Neural crest cell (in vitro differentiated cells): Measurements from ENCODE around the gene PPP1R9B. TPM values are rescaled to one million over a fixed set of nuclear protein-coding genes. Genes with fewer than 3 reads are reported as not detected.

Experiments used
- DNase-seq: peaks from one replicate; pipeline ENCODE4 v3.0.0; 2021; ENCODE audit warnings: low read depth, mixed read lengths, low spot score
- H3K27ac Mint-ChIP-seq: one replicate; pipeline ENCODE4 v1.8.0; 2021; ENCODE audit warnings: mild to moderate bottlenecking, mixed read lengths; ENCODE audit not compliant: unreplicated experiment
- H3K27me3 Mint-ChIP-seq: 2 replicates; pipeline ENCODE4 v1.8.0; 2021; ENCODE audit warnings: low read depth, mild to moderate bottlenecking, mixed read lengths
- H3K36me3 Mint-ChIP-seq: 2 replicates; pipeline ENCODE4 v1.8.0; 2021; ENCODE audit warnings: low read depth, mild to moderate bottlenecking, mixed read lengths
- H3K4me1 Mint-ChIP-seq: 2 replicates; pipeline ENCODE4 v1.8.0; 2021; ENCODE audit warnings: mixed read lengths
- H3K4me3 Mint-ChIP-seq: one replicate; pipeline ENCODE4 v1.8.0; 2021; ENCODE audit warnings: mild to moderate bottlenecking, mixed read lengths
- H3K9me3 Mint-ChIP-seq: 2 replicates; pipeline ENCODE4 v1.8.0; 2021; ENCODE audit warnings: mixed read lengths
- CTCF ChIP-seq: fragments of 200-600 bp; sonication (generic); conservative IDR thresholded peaks from 2 replicates; pipeline ENCODE4 v1.5.0; 2021; ENCODE audit warnings: antibody characterized with exemption, mild to moderate bottlenecking
- total RNA-seq: library from RNA; stranded (reverse); gene quantifications from 2 replicates; pipeline ENCODE4 v1.2.1, GENCODE V29; 2021

Gene PPP1R9B
- total RNA-seq, 1 donor from 2014 or later = 68.8 TPM

- H3K27me3 Mint-ChIP-seq = no peaks in the 10 kb centered on the region
- H3K27ac Mint-ChIP-seq = no peak overlapping the region
- H3K4me3 Mint-ChIP-seq = no peak overlapping the region
- DNase-seq = no peak
- no peaks in the 10 kb centered on the region for H3K9me3 Mint-ChIP-seq
- no peaks in the 10 kb centered on the region for H3K36me3 Mint-ChIP-seq
- peaks cover 15% of the 10 kb centered on the region for H3K4me1 Mint-ChIP-seq
- TF ChIP-seq CTCF = no peak
These were observed 43.9 kb downstream of the PPP1R9B start for GRCh38 chr17:50106393-50107131.

- peaks cover 9% of the 10 kb centered on the region for H3K4me1 Mint-ChIP-seq
- no peak for DNase-seq
- H3K27me3 Mint-ChIP-seq = no peaks in the 10 kb centered on the region
- no peaks in the 10 kb centered on the region for H3K9me3 Mint-ChIP-seq
- no peak overlapping the region for H3K4me3 Mint-ChIP-seq
- H3K36me3 Mint-ChIP-seq = no peaks in the 10 kb centered on the region
- no peak for TF ChIP-seq CTCF
- H3K27ac Mint-ChIP-seq = no peak overlapping the region
These were observed 44.7 kb downstream of the PPP1R9B start for GRCh38 chr17:50105811-50106210.

GRCh38 chr17:50103941-50104340 lies 46.5 kb downstream of the PPP1R9B start:
- no peaks in the 10 kb centered on the region for H3K9me3 Mint-ChIP-seq
- peaks cover 9% of the 10 kb centered on the region for H3K4me1 Mint-ChIP-seq
- H3K36me3 Mint-ChIP-seq = no peaks in the 10 kb centered on the region
- no peak for DNase-seq
- H3K4me3 Mint-ChIP-seq = no peak overlapping the region
- no peaks in the 10 kb centered on the region for H3K27me3 Mint-ChIP-seq
- TF ChIP-seq CTCF = no peak
- no peak overlapping the region for H3K27ac Mint-ChIP-seq

DNA sequence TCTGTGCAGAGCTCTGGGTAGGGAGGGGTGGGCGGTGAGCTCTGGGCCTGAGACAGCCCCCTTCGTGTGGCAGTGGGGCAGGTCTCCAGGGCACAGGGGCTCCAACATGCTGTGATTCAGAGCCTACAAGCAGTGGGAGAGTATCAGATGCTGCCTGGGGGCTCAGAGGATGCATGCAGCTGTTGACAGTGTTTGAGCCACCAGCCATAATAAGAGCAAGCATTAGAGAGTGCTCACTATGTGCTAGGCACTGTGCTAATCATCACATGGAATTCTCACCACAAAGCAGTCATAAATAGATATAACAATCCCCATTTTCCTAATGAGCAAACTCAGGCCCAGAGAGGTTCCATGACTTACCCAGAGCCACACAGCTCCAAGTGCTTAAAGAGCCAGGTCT lies 47.2 kb downstream of the PPP1R9B start:
- no peak overlapping the region for H3K4me3 Mint-ChIP-seq
- peaks cover 9% of the 10 kb centered on the region for H3K4me1 Mint-ChIP-seq
- no peaks in the 10 kb centered on the region for H3K36me3 Mint-ChIP-seq
- no peak for DNase-seq
- H3K9me3 Mint-ChIP-seq = no peaks in the 10 kb centered on the region
- H3K27ac Mint-ChIP-seq = no peak overlapping the region
- TF ChIP-seq CTCF = no peak
- H3K27me3 Mint-ChIP-seq = no peaks in the 10 kb centered on the region

DNA sequence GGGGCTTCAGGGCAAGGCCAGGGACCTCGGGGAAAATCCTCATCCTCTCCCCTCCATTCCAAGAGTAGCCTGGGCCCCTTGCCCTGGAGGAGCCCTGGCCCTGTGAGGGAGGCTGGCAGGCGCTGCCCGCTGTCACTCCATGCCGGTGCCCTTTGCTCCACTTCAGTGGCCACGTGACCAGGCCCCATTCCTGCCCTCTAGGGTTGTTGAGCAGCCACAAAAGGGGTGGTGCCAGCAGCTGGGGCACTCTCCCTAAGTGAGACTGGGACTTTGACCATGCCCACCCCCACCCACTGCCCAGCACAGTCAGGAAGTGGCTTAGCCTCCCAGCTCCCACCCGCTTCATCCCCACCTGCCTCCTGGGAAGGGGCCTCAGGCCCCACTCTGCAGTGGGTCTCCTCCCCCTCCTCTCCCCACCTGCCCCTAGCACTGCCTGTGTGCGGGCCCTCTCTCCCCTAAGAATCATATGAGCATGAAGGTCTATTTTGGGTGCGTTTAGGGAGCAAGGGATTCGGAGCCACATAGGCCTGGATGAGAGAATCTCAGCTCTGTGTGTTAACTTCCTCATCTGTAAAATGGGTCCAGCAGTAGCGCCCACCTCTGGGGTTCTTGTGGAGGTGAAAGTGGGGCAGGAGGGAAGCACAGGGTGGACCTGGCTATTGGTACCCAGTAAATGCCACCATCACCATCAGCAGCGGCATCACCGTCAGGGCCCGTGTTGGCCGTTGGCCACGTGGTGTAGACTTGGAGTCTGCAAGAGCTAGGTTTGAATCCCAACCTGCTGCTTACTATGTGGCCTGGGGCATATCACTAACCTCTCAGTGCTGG lies 48.1 kb downstream of the PPP1R9B start:
- no peak for DNase-seq
- no peak overlapping the region for H3K27ac Mint-ChIP-seq
- H3K27me3 Mint-ChIP-seq = no peaks in the 10 kb centered on the region
- no peaks in the 10 kb centered on the region for H3K36me3 Mint-ChIP-seq
- H3K9me3 Mint-ChIP-seq = no peaks in the 10 kb centered on the region
- peaks cover 9% of the 10 kb centered on the region for H3K4me1 Mint-ChIP-seq
- no peak overlapping the region for H3K4me3 Mint-ChIP-seq
- no peak for TF ChIP-seq CTCF
